Natural killer cell treated with Interleukin-12 subunit alpha and Interleukin-12 subunit beta and Interleukin-15 and Interleukin-18, amount 100 ng/mL, for 72 hours (primary cell): ENCODE measurements around the gene FBN1. TPM values are rescaled to one million over a fixed set of nuclear protein-coding genes. Genes with fewer than 3 reads are reported as not detected.

Experiments used
- ATAC-seq, 2 donors: fragments of 150-1000 bp; cut with Tn5 transposase in 1 of 2; sonication (Bioruptor Pico), chemical (Tn5 transposase) in 1 of 2; 2 replicates each; pipeline ENCODE4 v1.10.0; 2021
- DNase-seq: peaks from one replicate; pipeline ENCODE4 v3.0.0; 2022; ENCODE audit warnings: low spot score
- H3K27ac Mint-ChIP-seq, 2 donors: 1 replicate in 1 of 2; 2 replicates in 1 of 2; pipeline ENCODE4 v1.8.0; 2022; ENCODE audit warnings: mixed read lengths in 2 of 2, mild to moderate bottlenecking in 1 of 2, moderate library complexity in 1 of 2
- H3K27me3 Mint-ChIP-seq, 2 donors: 1 replicate in 1 of 2; 2 replicates in 1 of 2; pipeline ENCODE4 v1.8.0; 2022; ENCODE audit warnings: mixed read lengths in 2 of 2
- H3K36me3 Mint-ChIP-seq: one replicate; pipeline ENCODE4 v1.8.0; 2022; ENCODE audit warnings: mixed read lengths
- H3K4me1 Mint-ChIP-seq, 2 donors: 1 replicate in 1 of 2; 2 replicates in 1 of 2; pipeline ENCODE4 v1.8.0; 2022; ENCODE audit warnings: low read depth in 2 of 2, mixed read lengths in 2 of 2, mild to moderate bottlenecking in 1 of 2
- H3K4me3 Mint-ChIP-seq: one replicate; pipeline ENCODE4 v1.8.0; 2022; ENCODE audit warnings: mixed read lengths
- H3K9me3 Mint-ChIP-seq: 2 replicates; pipeline ENCODE4 v1.8.0; 2022; ENCODE audit warnings: mixed read lengths
- total RNA-seq, 2 donors: library from RNA; stranded (reverse); gene quantifications; one replicate each; pipeline ENCODE4 v1.2.3, GENCODE V29; 2022

Gene FBN1
- total RNA-seq, 2 donors from 2014 or later, result 0.29 to 0.59 TPM

GRCh38 chr15:48393645-48394506 lies 251.6 kb downstream of the FBN1 start:
- no peaks in the 10 kb centered on the region for H3K36me3 Mint-ChIP-seq
- DNase-seq (no peak), ATAC-seq (no peak)
- H3K4me3 Mint-ChIP-seq, result no peak overlapping the region
- H3K27ac Mint-ChIP-seq, result no peak overlapping the region
- no peaks in the 10 kb centered on the region for H3K4me1 Mint-ChIP-seq
- no peaks in the 10 kb centered on the region for H3K9me3 Mint-ChIP-seq
- H3K27me3 Mint-ChIP-seq, result peaks cover 6 to 14% of the 10 kb centered on the region in 2 donors

- H3K27ac Mint-ChIP-seq, result no peak overlapping the region
- peaks cover 6 to 11% of the 10 kb centered on the region in 2 donors for H3K27me3 Mint-ChIP-seq
- ATAC-seq, result no peak
- H3K9me3 Mint-ChIP-seq, result no peaks in the 10 kb centered on the region
- H3K36me3 Mint-ChIP-seq, result no peaks in the 10 kb centered on the region
- H3K4me3 Mint-ChIP-seq, result no peak overlapping the region
- H3K4me1 Mint-ChIP-seq, result no peaks in the 10 kb centered on the region
- no peak for DNase-seq
These were observed 253.2 kb downstream of the FBN1 start for GRCh38 chr15:48392356-48392755.

- H3K36me3 Mint-ChIP-seq, result no peaks in the 10 kb centered on the region
- H3K4me3 Mint-ChIP-seq, result no peak overlapping the region
- H3K27me3 Mint-ChIP-seq, result peaks cover 6 to 11% of the 10 kb centered on the region in 2 donors
- no peak overlapping the region for H3K27ac Mint-ChIP-seq
- ATAC-seq (no peak), DNase-seq (no peak)
- no peaks in the 10 kb centered on the region for H3K9me3 Mint-ChIP-seq
- no peaks in the 10 kb centered on the region for H3K4me1 Mint-ChIP-seq
These were observed 253.6 kb downstream of the FBN1 start for GRCh38 chr15:48391950-48392349.

GRCh38 chr15:48389691-48390143 lies 255.8 kb downstream of the FBN1 start:
- no peak for ATAC-seq
- Mint-ChIP-seq H3K4me1 (no peaks in the 10 kb centered on the region), H3K36me3 (no peaks in the 10 kb centered on the region), H3K27me3 (peaks cover 8 to 11% of the 10 kb centered on the region in 2 donors), H3K4me3 (no peak overlapping the region), H3K27ac (no peak overlapping the region), H3K9me3 (no peaks in the 10 kb centered on the region)
- no peak for DNase-seq

- Mint-ChIP-seq H3K4me3 (no peak overlapping the region), H3K36me3 (no peaks in the 10 kb centered on the region), H3K27me3 (peaks cover 8 to 12% of the 10 kb centered on the region in 2 donors), H3K27ac (no peak overlapping the region), H3K4me1 (no peaks in the 10 kb centered on the region), H3K9me3 (no peaks in the 10 kb centered on the region)
- DNase-seq (no peak), ATAC-seq (no peak)
These were observed 256.6 kb downstream of the FBN1 start for GRCh38 chr15:48388910-48389309.

GRCh38 chr15:48388016-48388851 lies 257.3 kb downstream of the FBN1 start:
- Mint-ChIP-seq H3K27me3 (peaks cover 10 to 19% of the 10 kb centered on the region in 2 donors), H3K4me3 (no peak overlapping the region), H3K36me3 (no peaks in the 10 kb centered on the region), H3K4me1 (no peaks in the 10 kb centered on the region), H3K27ac (no peak overlapping the region), H3K9me3 (no peaks in the 10 kb centered on the region)
- no peak for DNase-seq
- peak in 1 of 2 donors; percentile 60 for ATAC-seq

- DNase-seq, result no peak
- Mint-ChIP-seq H3K27me3 (peaks cover 6 to 19% of the 10 kb centered on the region in 2 donors), H3K36me3 (no peaks in the 10 kb centered on the region), H3K27ac (no peak overlapping the region), H3K4me3 (no peak overlapping the region), H3K4me1 (no peaks in the 10 kb centered on the region), H3K9me3 (no peaks in the 10 kb centered on the region)
- no peak for ATAC-seq
These were observed 260.3 kb downstream of the FBN1 start for GRCh38 chr15:48385031-48385830.

GRCh38 chr15:48384616-48385015 lies 260.9 kb downstream of the FBN1 start:
- no peak overlapping the region for H3K27ac Mint-ChIP-seq
- no peak for ATAC-seq
- H3K9me3 Mint-ChIP-seq, result no peaks in the 10 kb centered on the region
- no peak overlapping the region for H3K4me3 Mint-ChIP-seq
- H3K36me3 Mint-ChIP-seq, result no peaks in the 10 kb centered on the region
- no peak for DNase-seq
- no peaks in the 10 kb centered on the region for H3K4me1 Mint-ChIP-seq
- H3K27me3 Mint-ChIP-seq, result peaks cover 6 to 19% of the 10 kb centered on the region in 2 donors

- Mint-ChIP-seq H3K4me1 (no peaks in the 10 kb centered on the region), H3K27ac (no peak overlapping the region), H3K9me3 (no peaks in the 10 kb centered on the region), H3K27me3 (peaks cover 4 to 21% of the 10 kb centered on the region in 2 donors), H3K36me3 (no peaks in the 10 kb centered on the region), H3K4me3 (no peak overlapping the region)
- DNase-seq, result no peak
- ATAC-seq, result no peak
These were observed 262.5 kb downstream of the FBN1 start for GRCh38 chr15:48383031-48383430.

- H3K9me3 Mint-ChIP-seq, result no peaks in the 10 kb centered on the region
- no peaks in the 10 kb centered on the region for H3K36me3 Mint-ChIP-seq
- DNase-seq, result no peak
These were observed 263.6 kb downstream of the FBN1 start for GRCh38 chr15:48381861-48382260.

GRCh38 chr15:48380198-48380597 lies 265.3 kb downstream of the FBN1 start:
- Mint-ChIP-seq H3K4me3 (no peak overlapping the region), H3K27me3 (peaks cover 12 to 28% of the 10 kb centered on the region in 2 donors), H3K4me1 (no peaks in the 10 kb centered on the region), H3K36me3 (no peaks in the 10 kb centered on the region), H3K9me3 (no peaks in the 10 kb centered on the region), H3K27ac (no peak overlapping the region)
- no peak for DNase-seq
- no peak for ATAC-seq

More at GRCh38 chr15:48381861-48382260, 263.6 kb downstream of the FBN1 start:
- no peak overlapping the region for H3K4me3 Mint-ChIP-seq
- no peak overlapping the region for H3K27ac Mint-ChIP-seq
- peaks cover 6 to 28% of the 10 kb centered on the region in 2 donors for H3K27me3 Mint-ChIP-seq
- H3K4me1 Mint-ChIP-seq, result no peaks in the 10 kb centered on the region
- ATAC-seq, result no peak

GRCh38 chr15:48375767-48376166 lies 269.7 kb downstream of the FBN1 start:
- H3K9me3 Mint-ChIP-seq, result no peaks in the 10 kb centered on the region
- H3K4me1 Mint-ChIP-seq, result no peaks in the 10 kb centered on the region
- no peak overlapping the region for H3K4me3 Mint-ChIP-seq
- H3K36me3 Mint-ChIP-seq, result no peaks in the 10 kb centered on the region
- no peak for DNase-seq
- peaks cover 15 to 19% of the 10 kb centered on the region in 2 donors for H3K27me3 Mint-ChIP-seq
- H3K27ac Mint-ChIP-seq, result no peak overlapping the region
- no peak for ATAC-seq

GRCh38 chr15:48374472-48374871 lies 271.0 kb downstream of the FBN1 start:
- no peaks in the 10 kb centered on the region for H3K36me3 Mint-ChIP-seq
- DNase-seq (no peak), ATAC-seq (no peak)
- H3K27me3 Mint-ChIP-seq, result peaks cover 18 to 22% of the 10 kb centered on the region in 2 donors
- no peaks in the 10 kb centered on the region for H3K4me1 Mint-ChIP-seq
- no peaks in the 10 kb centered on the region for H3K9me3 Mint-ChIP-seq
- no peak overlapping the region for H3K4me3 Mint-ChIP-seq
- H3K27ac Mint-ChIP-seq, result no peak overlapping the region
